ENCODE data around the gene TIPRL.
"Not testable (repeated sequence)": the region's sequence is repeated elsewhere in the genome, so short reads cannot be mapped to it uniquely, and the experiment has no call there.

The TIPRL gene

GRCh38 chr1:168159251-168159650 is 19.5 kb upstream of the TIPRL start:
- no peak for DNase-seq (ENCODE audit: low spot score)

GRCh38 chr1:168159979-168160378 is 18.8 kb upstream of the TIPRL start:
- DNase-seq (ENCODE audit: low spot score) = no peak

DNA sequence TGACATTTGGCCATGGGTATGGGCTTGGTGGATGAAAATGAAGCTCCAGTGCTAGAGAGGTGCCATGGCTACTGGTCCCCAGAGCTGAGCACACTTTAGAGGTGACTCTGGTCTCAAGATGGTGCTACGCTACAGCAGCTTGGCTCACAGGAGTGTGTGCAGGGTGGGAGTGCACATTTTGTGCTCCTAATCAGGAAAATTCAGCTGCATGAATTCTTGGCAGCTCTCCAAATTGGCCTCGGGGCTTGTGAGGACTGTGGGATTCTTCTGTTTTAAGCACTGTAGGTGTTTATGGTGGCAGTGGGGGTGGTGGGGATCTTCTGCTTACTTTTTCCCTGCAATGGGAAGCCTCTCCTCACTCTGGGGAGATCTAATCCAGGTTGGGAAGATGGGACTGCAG is 17.3 kb upstream of the TIPRL start:
- no peak for DNase-seq (ENCODE audit: low spot score)

- DNase-seq (ENCODE audit: low spot score) = no peak
Measured at GRCh38 chr1:168163670-168164069, 15.1 kb upstream of the TIPRL start.

DNA sequence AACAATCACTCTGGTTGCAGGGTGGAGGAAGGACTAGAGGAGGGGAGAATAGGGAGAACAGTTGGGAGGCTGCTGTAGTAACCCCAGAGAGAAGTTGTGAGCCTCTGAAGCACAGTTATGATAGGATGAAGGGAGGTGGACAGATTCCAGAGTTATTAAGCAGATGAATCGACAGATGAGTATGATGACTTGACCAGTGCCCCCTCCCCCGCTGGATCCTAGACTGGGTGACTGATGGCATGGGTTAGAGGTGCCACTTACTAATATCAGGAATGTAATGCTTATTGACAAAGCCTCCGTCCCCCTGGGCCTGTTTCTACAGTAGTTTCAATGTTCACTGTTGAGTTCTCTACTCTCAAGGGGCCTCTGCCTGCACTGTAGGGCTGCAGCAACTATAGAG is 14.0 kb upstream of the TIPRL start:
- DNase-seq (ENCODE audit: low spot score) = no peak

DNA sequence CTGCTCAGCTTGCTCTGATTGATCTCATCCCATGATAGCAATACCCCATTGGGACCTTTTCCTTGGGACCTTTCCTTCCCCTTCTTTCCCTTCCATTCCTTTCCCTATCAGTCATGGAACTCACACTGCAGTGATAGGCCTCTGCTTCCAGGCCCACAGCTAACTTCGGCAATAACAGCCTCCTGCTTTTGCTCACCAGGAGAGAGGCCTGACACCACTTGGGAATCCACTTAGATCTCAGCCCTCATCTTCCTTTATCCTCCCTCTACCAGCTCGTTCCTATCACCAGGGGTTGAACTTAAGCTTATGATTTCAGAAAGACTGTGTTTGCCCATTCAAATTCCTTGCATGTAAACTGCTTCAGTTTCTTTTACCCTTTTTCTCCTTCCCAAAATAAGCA is 11.0 kb upstream of the TIPRL start:
- DNase-seq (ENCODE audit: low spot score) = no peak

GRCh38 chr1:168170564-168171508 is 7.9 kb upstream of the TIPRL start:
- DNase-seq (ENCODE audit: low spot score) = no peak

GRCh38 chr1:168172250-168172915 is 6.4 kb upstream of the TIPRL start:
- no peak for DNase-seq (ENCODE audit: low spot score)

GRCh38 chr1:168178227-168178637 is 530 bp upstream of the TIPRL start:
- no peak for DNase-seq (ENCODE audit: low spot score)

GRCh38 chr1:168179438-168180147 is 831 bp downstream of the TIPRL start:
- peak; percentile 17 for DNase-seq (ENCODE audit: low spot score)

DNA sequence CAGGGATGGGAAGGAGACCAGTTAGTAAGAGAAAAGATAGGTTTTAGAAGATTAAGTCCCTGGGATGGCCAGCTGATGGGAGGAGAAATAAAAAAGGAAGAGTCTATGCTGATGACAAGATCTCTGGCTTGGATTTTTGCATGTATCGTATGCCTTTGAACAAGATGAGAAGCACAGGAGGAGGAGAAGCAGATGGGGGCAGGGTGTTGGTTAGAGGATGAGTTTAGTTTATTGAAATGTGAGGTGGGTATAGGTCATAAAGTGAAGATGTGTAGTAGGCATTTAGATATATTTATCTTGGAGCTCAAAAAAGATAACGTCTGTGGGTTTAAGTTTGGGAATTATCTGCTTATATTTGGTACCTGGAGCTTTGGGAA is 1.4 kb downstream of the TIPRL start:
- DNase-seq (ENCODE audit: low spot score) = no peak

DNA sequence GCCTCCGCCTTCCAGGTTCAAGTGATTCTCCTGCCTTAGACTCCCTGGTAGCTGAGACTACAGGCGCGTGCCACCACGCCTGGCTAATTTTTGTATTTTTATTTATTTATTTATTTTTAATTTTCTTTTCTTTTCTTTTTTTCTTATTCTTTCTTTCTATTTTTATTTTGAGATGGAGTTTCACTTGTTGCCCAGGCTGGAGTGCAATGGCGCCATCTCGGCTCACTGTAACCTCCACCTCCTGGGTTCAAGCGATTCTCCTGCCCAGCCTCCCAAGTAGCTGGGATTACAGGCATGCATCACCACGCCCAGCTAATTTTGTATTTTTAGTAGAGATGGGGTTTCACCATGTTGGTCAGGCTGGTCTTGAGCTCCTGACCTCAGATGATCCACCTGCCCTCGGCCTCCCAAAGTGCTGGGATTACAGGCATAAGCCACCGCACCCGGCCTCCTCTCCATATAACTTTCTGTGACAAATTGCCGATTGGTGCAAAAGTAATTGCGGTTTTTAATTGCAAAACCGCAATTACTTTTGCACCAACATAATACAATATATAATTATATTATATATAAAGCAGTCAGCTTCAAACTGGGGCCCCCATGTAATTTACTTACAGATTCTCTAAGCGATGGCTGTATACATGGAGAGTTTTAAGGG is 2.4 kb downstream of the TIPRL start:
- not testable (repeated sequence) for DNase-seq (ENCODE audit: low spot score)

- no peak for DNase-seq (ENCODE audit: low spot score)
Measured at GRCh38 chr1:168187177-168187576, 8.4 kb downstream of the TIPRL start.

- DNase-seq (ENCODE audit: low spot score) = no peak
Measured at GRCh38 chr1:168190403-168190802, 11.6 kb downstream of the TIPRL start.

DNA sequence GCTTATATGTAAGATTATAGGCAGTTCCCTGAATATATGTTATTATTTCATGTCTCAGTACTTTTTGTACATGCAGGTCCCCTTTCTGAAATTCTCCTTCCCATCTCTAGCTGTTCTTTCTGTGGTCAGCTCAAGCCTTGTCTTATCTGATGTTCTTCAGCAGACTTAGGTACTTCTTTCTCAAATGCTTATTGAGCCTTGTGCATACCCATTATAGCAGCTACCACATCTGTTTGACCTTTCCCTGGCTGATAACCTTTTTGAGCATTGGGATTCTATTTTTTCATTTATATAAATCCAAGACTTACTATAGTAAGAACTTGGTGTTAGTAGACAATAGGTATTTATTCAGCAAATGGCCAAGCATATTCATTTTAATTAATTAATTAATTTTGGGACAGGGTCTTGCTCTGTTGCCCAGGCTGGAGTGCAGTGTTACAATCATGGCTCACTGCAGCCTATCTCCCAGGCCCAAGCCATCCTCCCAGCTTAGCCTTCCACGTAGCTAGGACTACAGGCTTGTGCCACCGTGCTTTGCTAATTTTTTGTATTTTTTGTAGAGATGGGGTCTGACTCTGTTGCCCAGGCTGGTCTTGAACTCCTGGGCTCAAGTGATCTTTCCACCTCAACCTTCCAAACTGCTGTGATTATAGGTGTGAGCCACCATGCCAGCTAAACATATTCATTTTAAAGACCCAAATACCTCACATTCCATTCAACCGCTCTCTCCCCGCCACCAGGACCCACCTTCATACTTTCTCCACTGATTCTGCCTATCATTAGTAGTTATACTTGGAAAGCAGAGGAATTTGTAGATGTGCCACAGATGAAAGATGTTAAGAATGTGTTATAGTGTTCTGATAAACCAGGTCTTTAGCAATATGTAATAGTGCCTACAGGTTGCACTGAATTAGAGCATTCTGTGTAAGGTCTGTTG is 16.7 kb downstream of the TIPRL start:
- no peak for DNase-seq (ENCODE audit: low spot score)

DNA sequence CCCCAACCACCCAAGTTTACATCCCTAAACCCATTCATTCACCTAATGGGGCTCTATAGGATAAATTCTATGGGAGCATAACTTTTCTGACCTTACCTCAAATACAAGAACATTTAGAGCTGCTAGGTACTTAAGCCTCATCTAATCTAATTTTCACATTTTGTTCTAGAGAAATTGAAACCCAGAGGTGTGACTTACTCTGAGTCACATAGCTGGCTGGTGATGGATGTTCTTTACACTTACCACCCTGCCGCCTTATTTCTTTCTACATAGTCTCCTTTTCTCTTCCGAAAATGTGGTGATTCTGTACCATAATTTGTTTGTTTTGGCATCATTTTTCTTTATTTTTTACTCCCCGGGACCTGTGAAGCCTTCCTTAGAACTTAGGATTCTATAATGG is 20.3 kb downstream of the TIPRL start:
- no peak for DNase-seq (ENCODE audit: low spot score)

- DNase-seq (ENCODE audit: low spot score) = no peak
Measured at GRCh38 chr1:168202941-168203654, 24.3 kb downstream of the TIPRL start.

GRCh38 chr1:168206111-168206510 is 27.3 kb downstream of the TIPRL start:
- DNase-seq (ENCODE audit: low spot score) = no peak

- not testable (repeated sequence) for DNase-seq (ENCODE audit: low spot score)
Measured at GRCh38 chr1:168207673-168208072, 28.9 kb downstream of the TIPRL start.

DNA sequence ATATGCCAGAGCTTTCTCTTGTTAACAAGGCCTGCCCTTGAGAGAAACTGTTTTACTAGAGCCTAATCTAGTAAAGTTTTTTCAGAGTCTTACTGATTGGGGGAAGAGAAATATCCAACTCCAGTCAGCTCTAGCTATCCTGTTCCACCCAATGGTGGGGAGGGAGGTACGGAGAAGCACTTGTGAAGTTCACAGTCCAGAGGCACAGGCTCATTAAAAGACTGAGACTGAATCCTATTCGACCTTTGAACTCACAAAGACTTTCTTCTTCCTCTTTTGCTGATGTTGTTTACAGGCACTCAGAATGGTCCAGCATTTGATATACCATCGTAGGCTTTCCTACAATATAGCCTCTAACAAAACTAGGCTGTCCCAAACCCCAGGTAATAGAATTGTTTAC is 31.6 kb downstream of the TIPRL start:
- DNase-seq (ENCODE audit: low spot score) = no peak

All from Ammon's horn (tissue), 1 donor.